GM06990 (cell line): ENCODE measurements around the gene GNAS.

Experiments
- DNase-seq: peaks from one replicate; pipeline ENCODE4 v3.0.0-alpha.2; 2011; ENCODE audit not compliant: insufficient read length; ENCODE audit errors: extremely low read depth
- H3K27me3 ChIP-seq: replicated peaks from 2 replicates; pipeline ENCODE4 v1.6.0; 2011; ENCODE audit warnings: low read length; ENCODE audit not compliant: control insufficient read depth, insufficient read depth
- H3K36me3 ChIP-seq: 2 replicates; pipeline ENCODE4 v1.5.1; 2011; ENCODE audit warnings: low read length; ENCODE audit not compliant: control insufficient read depth, insufficient read depth
- H3K4me3 ChIP-seq: replicated peaks from 2 replicates; pipeline ENCODE4 v1.5.1; 2011; ENCODE audit warnings: low read depth, mild to moderate bottlenecking, control low read depth, low read length
- TF ChIP-seq, protein P1 (sequence below): IDR thresholded peaks from 2 replicates; pipeline ENCODE4 v1.5.1; 2011; ENCODE audit warnings: low read length, control low read depth, mild to moderate bottlenecking, inconsistent platforms; ENCODE audit not compliant: insufficient read depth, poor library complexity, severe bottlenecking

The GNAS gene

DNA sequence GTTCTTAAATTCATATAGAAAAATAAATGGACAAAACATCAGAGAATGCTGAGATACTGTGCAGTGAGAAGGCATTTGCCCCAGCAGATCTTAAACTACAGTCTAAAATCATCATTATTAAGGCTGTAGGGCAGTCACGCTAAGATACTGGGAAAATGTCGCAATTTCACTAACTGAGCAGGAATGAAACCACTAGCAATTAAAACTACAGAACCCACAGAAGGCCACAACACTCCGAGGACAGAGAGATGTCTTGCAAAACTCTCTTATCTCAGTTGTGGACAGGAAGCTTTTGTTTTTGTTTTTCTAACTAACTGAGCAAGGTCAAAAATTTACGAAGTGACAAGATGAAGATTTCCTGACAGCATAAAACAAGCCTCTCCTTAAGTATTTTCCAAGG, 20.1 kb upstream of the GNAS start:
- Histone ChIP-seq H3K27me3 (no peaks in the 10 kb centered on the region), H3K36me3 (peaks cover 3% of the 10 kb centered on the region; the same call in 1 of the 2 replicates), H3K4me3 (no peak overlapping the region)
- TF ChIP-seq, protein P1, sequence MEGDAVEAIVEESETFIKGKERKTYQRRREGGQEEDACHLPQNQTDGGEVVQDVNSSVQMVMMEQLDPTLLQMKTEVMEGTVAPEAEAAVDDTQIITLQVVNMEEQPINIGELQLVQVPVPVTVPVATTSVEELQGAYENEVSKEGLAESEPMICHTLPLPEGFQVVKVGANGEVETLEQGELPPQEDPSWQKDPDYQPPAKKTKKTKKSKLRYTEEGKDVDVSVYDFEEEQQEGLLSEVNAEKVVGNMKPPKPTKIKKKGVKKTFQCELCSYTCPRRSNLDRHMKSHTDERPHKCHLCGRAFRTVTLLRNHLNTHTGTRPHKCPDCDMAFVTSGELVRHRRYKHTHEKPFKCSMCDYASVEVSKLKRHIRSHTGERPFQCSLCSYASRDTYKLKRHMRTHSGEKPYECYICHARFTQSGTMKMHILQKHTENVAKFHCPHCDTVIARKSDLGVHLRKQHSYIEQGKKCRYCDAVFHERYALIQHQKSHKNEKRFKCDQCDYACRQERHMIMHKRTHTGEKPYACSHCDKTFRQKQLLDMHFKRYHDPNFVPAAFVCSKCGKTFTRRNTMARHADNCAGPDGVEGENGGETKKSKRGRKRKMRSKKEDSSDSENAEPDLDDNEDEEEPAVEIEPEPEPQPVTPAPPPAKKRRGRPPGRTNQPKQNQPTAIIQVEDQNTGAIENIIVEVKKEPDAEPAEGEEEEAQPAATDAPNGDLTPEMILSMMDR: no peak
- no peak for DNase-seq

DNA sequence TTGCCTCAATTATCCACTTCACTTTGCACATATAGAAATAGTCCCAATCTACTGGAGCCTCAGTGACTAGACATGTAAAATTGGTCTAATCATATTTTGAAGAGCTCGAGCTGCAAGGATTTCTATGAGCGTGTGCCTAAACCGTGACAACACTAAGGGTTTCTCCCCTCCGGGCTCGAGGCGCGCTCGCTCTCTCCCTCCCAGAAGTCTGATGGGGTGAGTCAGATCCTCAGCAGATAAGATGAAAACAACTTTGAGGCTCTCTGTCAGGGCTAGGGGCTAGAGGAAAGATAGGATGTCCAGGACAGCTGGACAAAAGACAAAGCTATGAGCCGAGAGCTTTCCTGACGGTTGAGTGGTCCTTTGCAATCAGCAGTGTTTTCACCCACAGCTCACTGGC, 18.6 kb upstream of the GNAS start:
- Histone ChIP-seq H3K4me3 (no peak overlapping the region), H3K27me3 (no peaks in the 10 kb centered on the region; the same call in 1 of the 2 replicates), H3K36me3 (peaks cover 3% of the 10 kb centered on the region; the same call in 1 of the 2 replicates)
- TF ChIP-seq, protein P1: no peak
- no peak for DNase-seq

DNA sequence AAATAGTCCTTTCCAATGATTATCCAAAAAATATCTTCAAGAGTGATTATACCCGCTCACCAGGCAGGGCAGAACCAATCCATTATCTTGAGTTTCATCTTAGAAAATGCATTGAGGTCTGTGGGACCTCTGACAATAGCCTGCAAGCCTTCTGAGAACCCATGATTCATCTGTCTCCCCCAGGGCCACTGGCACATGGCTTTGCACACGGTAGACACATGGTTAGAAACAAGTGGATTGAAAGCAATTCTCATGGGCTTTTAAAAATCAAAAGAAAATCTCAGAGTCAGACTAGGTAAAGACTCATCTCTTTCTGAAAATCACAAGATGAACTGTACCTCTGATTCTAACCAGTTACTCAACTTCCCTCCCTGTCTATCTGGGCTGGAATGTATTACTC, 17.3 kb upstream of the GNAS start:
- Histone ChIP-seq H3K4me3 (no peak overlapping the region), H3K36me3 (peaks cover 3% of the 10 kb centered on the region; the same call in 1 of the 2 replicates), H3K27me3 (no peaks in the 10 kb centered on the region; the same call in 1 of the 2 replicates)
- TF ChIP-seq, protein P1: no peak
- DNase-seq: no peak

DNA sequence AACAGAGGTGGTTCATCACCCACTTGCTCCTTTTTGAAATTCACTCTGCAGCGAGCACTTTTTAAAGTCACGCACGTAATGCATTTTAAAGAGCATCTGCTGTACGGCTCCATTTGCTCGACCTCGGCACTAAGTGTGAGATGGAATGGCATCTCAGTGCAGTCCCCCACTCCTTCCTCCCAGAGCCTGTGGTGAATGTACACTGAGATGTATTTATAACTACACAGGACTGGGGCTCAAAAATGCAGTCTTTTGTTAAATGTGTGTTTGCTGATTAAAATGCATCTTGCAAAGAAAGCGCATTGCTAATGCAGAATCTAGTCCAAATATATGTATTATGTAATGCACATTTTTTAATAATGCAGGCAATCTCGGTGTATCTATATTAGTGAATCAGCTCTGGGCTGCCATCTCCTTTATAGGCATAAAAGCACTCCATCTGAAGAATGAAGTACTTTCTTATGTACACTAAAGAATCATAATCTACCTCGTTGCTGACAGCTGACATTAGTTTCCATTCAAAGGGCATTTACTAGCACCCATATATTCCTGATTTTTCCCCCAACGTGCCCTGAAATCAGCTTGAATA, 15.8 kb upstream of the GNAS start:
- no peak for DNase-seq
- no peaks in the 10 kb centered on the region; the same call in 1 of the 2 replicates for H3K27me3 ChIP-seq
- no peak overlapping the region for H3K4me3 ChIP-seq
- TF ChIP-seq, protein P1: no peak
- peaks cover 3% of the 10 kb centered on the region; the same call in 1 of the 2 replicates for H3K36me3 ChIP-seq

DNA sequence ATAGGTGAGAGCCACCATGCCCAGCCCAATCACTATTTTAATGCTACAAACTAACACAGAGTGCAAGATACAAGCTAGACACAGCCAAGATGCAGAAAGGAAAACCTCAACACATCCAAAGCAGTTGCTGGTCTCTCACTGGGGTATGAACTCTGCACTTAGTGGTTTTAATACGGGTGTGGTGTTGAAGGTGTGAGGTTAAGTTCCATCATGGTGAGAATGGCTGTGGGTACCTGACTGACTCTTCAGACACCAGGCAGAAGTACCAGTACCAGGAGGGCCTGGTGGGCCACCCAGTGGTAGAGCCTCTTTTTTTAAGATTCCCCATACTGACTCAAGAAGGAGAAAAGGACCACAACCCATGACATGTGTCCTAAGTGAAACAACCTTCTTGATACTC, 14.8 kb upstream of the GNAS start:
- TF ChIP-seq, protein P1: no peak
- H3K4me3 ChIP-seq: no peak overlapping the region
- H3K27me3 ChIP-seq: no peaks in the 10 kb centered on the region; the same call in 1 of the 2 replicates
- DNase-seq: no peak
- H3K36me3 ChIP-seq: peaks cover 3% of the 10 kb centered on the region; the same call in 1 of the 2 replicates

DNA sequence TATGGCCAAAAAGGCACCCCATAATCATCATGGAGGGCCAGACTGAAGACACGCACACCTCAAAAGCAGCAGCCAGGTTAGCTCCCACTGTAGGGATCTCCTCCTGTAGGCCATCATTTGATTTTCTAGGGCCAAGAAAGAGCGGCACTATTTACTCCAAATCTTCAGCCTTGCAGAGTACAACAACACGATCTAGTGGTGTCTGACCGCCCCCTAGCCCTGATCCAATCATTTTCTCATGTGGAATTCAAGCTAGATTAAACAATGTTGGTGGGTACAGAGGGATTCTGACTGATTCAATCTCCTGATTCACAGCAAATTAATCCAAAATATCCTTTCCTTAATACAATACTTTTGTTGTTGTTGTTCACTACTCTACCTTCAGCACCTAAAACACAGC, 14.3 kb upstream of the GNAS start:
- TF ChIP-seq, protein P1: no peak
- no peak for DNase-seq
- Histone ChIP-seq H3K27me3 (no peaks in the 10 kb centered on the region; the same call in 1 of the 2 replicates), H3K4me3 (no peak overlapping the region), H3K36me3 (peaks cover 3% of the 10 kb centered on the region; the same call in 1 of the 2 replicates)
